SKM-1 treated with dmso at 0.1 percent for 144 hours (cell line): ENCODE measurements around the gene C7orf25.

Experiments used
- DNase-seq: peaks from one replicate; lab custom pipeline; 2025; ENCODE audit not compliant: unreplicated experiment; lab: John Stamatoyannopoulos, UW

C7orf25 gene

GRCh38 chr7:42878303-42878702 is 33.6 kb downstream of the C7orf25 start:
- no peak for DNase-seq

- DNase-seq, result peak; percentile 80
Observed at GRCh38 chr7:42877862-42878261, 34.0 kb downstream of the C7orf25 start.

- peak; percentile 62 for DNase-seq
Observed at GRCh38 chr7:42876182-42877068, 35.4 kb downstream of the C7orf25 start.

- DNase-seq, result no peak
Observed at GRCh38 chr7:42869131-42870020, 42.5 kb downstream of the C7orf25 start.

- no peak for DNase-seq
Observed at GRCh38 chr7:42868480-42868879, 43.4 kb downstream of the C7orf25 start.
